DOHH2 (cell line): ENCODE measurements around the gene SV2B.

Source experiments
- H3F3A ChIP-seq: fragments of 200-600 bp; sonication (generic), shearing (Covaris generic); 2 replicates; pipeline ENCODE4 v1.6.0; 2016; ENCODE audit warnings: antibody characterized with exemption, mild to moderate bottlenecking; ENCODE audit not compliant: control insufficient read depth, insufficient read depth
- H3K27ac ChIP-seq: fragments of 200-600 bp; sonication (generic); 2 replicates; pipeline ENCODE4 v1.5.1; 2014; ENCODE audit warnings: low read depth, mild to moderate bottlenecking, low read length, moderate library complexity
- H3K27me3 ChIP-seq: fragments of 200-600 bp; sonication (generic); 2 replicates; pipeline ENCODE4 v1.6.1; 2014; ENCODE audit warnings: mild to moderate bottlenecking, low read length, mixed read lengths; ENCODE audit not compliant: control insufficient read depth
- H3K36me3 ChIP-seq: fragments of 200-600 bp; sonication (generic); 2 replicates; pipeline ENCODE4 v1.6.1; 2014; ENCODE audit warnings: mild to moderate bottlenecking, low read length, moderate library complexity, mixed read lengths; ENCODE audit not compliant: control insufficient read depth
- H3K4me1 ChIP-seq: fragments of 200-600 bp; sonication (generic); 2 replicates; pipeline ENCODE4 v1.6.1; 2014; ENCODE audit warnings: mild to moderate bottlenecking, low read length, mixed read lengths; ENCODE audit not compliant: control insufficient read depth
- H3K4me2 ChIP-seq: fragments of 200-600 bp; sonication (generic); 2 replicates; pipeline ENCODE4 v1.6.0; 2014; ENCODE audit warnings: mild to moderate bottlenecking, low read length, moderate library complexity
- H3K4me3 ChIP-seq: fragments of 200-600 bp; sonication (generic); 2 replicates; pipeline ENCODE4 v1.5.1; 2014; ENCODE audit warnings: mild to moderate bottlenecking, low read length, mixed read lengths
- H3K79me2 ChIP-seq: fragments of 200-600 bp; sonication (generic); 2 replicates; pipeline ENCODE4 v1.6.1; 2014; ENCODE audit warnings: mild to moderate bottlenecking, low read length, mixed read lengths; ENCODE audit not compliant: control insufficient read depth
- H3K9me2 ChIP-seq: fragments of 200-600 bp; sonication (generic); replicated peaks from 2 replicates; pipeline ENCODE4 v1.6.1; 2014; ENCODE audit warnings: mild to moderate bottlenecking, low read length, mixed read lengths; ENCODE audit not compliant: control insufficient read depth
- H3K9me3 ChIP-seq: fragments of 200-600 bp; sonication (generic); 2 replicates; pipeline ENCODE4 v1.6.1; 2014; ENCODE audit warnings: antibody characterized with exemption, low read length, mixed read lengths; ENCODE audit not compliant: control insufficient read depth, insufficient read depth
- H4K20me1 ChIP-seq: fragments of 200-600 bp; sonication (generic); 2 replicates; pipeline ENCODE4 v1.6.0; 2014; ENCODE audit warnings: low read depth, mild to moderate bottlenecking, antibody characterized with exemption, low read length, moderate library complexity; ENCODE audit not compliant: control insufficient read depth, insufficient read depth
- EZH2phosphoT487 ChIP-seq: fragments of 200-600 bp; sonication (generic); IDR thresholded peaks from 2 replicates; pipeline ENCODE4 v1.6.1; 2017; ENCODE audit warnings: borderline replicate concordance, mild to moderate bottlenecking, antibody characterized with exemption, low read length, moderate library complexity, mixed read lengths
- TF ChIP-seq, protein P1 (sequence below): fragments of 200-600 bp; sonication (generic); IDR thresholded peaks from one replicate; pipeline ENCODE4 v1.5.1; 2014; ENCODE audit warnings: antibody characterized with exemption, mild to moderate bottlenecking, low read depth, low read length; ENCODE audit not compliant: poor library complexity, severe bottlenecking

The SV2B gene

DNA sequence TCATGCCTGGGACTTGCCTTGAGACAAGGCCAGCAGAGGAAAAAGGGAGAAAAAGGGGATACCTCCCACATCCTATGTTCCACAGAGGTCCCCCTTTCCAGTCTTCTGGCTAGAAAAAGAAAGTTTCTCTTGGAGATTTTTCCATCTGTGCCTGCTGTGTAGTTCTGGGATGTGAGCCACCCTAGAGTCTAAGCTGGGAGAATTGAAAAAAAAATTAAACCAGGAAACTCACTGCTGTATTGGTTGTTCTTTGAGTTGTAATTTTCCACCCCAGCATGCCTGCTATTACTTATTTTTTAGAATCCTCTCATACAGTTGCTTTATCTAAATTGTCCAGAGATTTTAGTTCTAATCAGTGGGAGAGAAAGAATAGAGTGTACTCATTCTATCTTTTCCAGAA lies 68.4 kb downstream of the SV2B start:
- no peaks in the 10 kb centered on the region for H4K20me1 ChIP-seq

DNA sequence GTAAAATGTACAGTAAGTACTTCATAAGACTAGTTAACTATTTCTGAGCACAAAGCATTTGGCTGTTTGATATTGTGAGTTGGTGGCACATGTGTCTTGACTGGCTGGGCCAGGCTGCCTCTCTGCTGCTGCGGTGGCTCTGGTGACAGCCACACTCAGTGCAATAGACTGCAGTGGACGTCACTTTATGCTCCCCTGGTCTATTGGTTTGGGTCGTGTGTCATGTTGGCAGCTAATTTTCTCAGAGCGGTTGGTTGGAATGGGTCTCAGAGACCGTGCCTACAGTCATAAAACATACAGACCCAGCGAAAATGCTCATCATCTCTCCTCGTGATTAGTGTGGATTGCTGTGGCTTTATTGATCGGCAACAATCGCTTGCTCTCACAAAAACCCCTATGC lies 71.3 kb downstream of the SV2B start:
- Histone ChIP-seq H3K79me2 (no peaks in the 10 kb centered on the region), H3K27ac (no peak overlapping the region), H3K4me1 (no peaks in the 10 kb centered on the region), H3K9me3 (no peaks in the 10 kb centered on the region), H3K36me3 (no peaks in the 10 kb centered on the region), H3K27me3 (peaks cover 3% of the 10 kb centered on the region; the same call in 1 of the 2 replicates), H3K9me2 (no peaks in the 10 kb centered on the region), H3F3A (no peaks in the 10 kb centered on the region), H3K4me3 (no peak overlapping the region), H3K4me2 (no peak overlapping the region), H4K20me1 (no peaks in the 10 kb centered on the region)
- TF ChIP-seq EZH2phosphoT487 = no peak

More for the DNA sequence above, 68.4 kb downstream of the SV2B start:
- H3K36me3 ChIP-seq = no peaks in the 10 kb centered on the region
- H3K4me3 ChIP-seq = no peak overlapping the region
- TF ChIP-seq EZH2phosphoT487 = no peak
- TF ChIP-seq, protein P1, sequence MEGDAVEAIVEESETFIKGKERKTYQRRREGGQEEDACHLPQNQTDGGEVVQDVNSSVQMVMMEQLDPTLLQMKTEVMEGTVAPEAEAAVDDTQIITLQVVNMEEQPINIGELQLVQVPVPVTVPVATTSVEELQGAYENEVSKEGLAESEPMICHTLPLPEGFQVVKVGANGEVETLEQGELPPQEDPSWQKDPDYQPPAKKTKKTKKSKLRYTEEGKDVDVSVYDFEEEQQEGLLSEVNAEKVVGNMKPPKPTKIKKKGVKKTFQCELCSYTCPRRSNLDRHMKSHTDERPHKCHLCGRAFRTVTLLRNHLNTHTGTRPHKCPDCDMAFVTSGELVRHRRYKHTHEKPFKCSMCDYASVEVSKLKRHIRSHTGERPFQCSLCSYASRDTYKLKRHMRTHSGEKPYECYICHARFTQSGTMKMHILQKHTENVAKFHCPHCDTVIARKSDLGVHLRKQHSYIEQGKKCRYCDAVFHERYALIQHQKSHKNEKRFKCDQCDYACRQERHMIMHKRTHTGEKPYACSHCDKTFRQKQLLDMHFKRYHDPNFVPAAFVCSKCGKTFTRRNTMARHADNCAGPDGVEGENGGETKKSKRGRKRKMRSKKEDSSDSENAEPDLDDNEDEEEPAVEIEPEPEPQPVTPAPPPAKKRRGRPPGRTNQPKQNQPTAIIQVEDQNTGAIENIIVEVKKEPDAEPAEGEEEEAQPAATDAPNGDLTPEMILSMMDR = no peak
- H3F3A ChIP-seq = no peaks in the 10 kb centered on the region
- H3K9me3 ChIP-seq = 0 out of 2 replicates have a peak, but pooled peaks cover 4% of the 10 kb centered on the region
- no peak overlapping the region for H3K4me2 ChIP-seq
- no peaks in the 10 kb centered on the region for H3K9me2 ChIP-seq
- H3K27me3 ChIP-seq = peaks cover under 1% of the 10 kb centered on the region; the same call in 1 of the 2 replicates
- H3K79me2 ChIP-seq = no peaks in the 10 kb centered on the region
- H3K4me1 ChIP-seq = no peaks in the 10 kb centered on the region
- no peak overlapping the region for H3K27ac ChIP-seq

DNA sequence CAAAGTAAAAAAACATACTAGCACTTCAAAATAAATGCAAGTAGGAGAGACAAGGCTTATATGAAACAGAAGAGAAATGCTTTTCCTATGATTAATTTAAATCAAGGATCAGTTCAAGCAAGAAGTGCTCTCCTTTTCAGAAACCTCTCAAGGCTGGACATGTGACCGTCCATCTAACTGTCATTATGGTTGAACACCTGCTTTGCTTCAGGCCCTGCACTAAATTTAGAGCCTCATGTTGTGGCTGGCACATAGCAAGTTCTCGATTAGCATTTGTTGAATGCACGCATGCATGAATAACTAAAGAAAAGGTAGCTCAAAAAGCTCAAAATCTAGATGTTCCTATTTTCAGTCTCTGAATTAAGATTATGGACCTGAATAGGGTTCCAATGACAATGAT lies 82.0 kb downstream of the SV2B start:
- no peaks in the 10 kb centered on the region for H3K4me1 ChIP-seq
- H4K20me1 ChIP-seq = no peaks in the 10 kb centered on the region
- H3K4me3 ChIP-seq = no peak overlapping the region
- no peaks in the 10 kb centered on the region for H3K79me2 ChIP-seq
- TF ChIP-seq, protein P1 = no peak
- no peak for TF ChIP-seq EZH2phosphoT487
- no peaks in the 10 kb centered on the region for H3K36me3 ChIP-seq
- H3K9me2 ChIP-seq = no peaks in the 10 kb centered on the region
- H3K4me2 ChIP-seq = no peak overlapping the region
- no peaks in the 10 kb centered on the region for H3F3A ChIP-seq
- 0 out of 2 replicates have a peak, but pooled peaks cover 11% of the 10 kb centered on the region for H3K27me3 ChIP-seq
- H3K27ac ChIP-seq = no peak overlapping the region
- H3K9me3 ChIP-seq = no peaks in the 10 kb centered on the region

DNA sequence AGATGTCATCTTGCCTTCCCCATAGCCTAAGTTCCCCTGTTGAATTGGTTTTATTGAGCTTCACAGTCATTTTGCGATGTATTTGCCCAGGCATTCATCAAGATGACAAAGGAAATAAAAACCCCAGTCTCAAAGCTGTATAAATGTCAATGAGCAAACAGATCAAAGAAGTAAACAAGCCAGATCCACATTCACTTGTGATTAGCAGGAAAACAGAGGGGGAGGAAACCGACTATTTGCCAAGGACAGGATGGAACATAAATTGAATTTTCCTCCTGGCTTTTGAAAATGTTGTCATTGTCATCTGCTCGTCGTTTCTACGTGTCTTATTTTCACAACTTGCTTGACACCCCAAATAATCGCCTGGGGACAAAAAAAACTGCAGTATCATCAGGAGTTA lies 83.5 kb downstream of the SV2B start:
- no peak for TF ChIP-seq EZH2phosphoT487
- TF ChIP-seq, protein P1 = no peak
- no peaks in the 10 kb centered on the region for H3K36me3 ChIP-seq
- no peak overlapping the region for H3K4me2 ChIP-seq
- no peaks in the 10 kb centered on the region for H3K4me1 ChIP-seq
- H3K4me3 ChIP-seq = no peak overlapping the region
- H3K27ac ChIP-seq = no peak overlapping the region
- H4K20me1 ChIP-seq = no peaks in the 10 kb centered on the region
- H3K79me2 ChIP-seq = no peaks in the 10 kb centered on the region
- no peaks in the 10 kb centered on the region for H3F3A ChIP-seq
- H3K27me3 ChIP-seq = 0 out of 2 replicates have a peak, but pooled peaks cover 11% of the 10 kb centered on the region
- no peaks in the 10 kb centered on the region for H3K9me2 ChIP-seq
- no peaks in the 10 kb centered on the region for H3K9me3 ChIP-seq
